HG03457 (cell line): ENCODE results near the gene HDHD2.

Experiments used
- ATAC-seq: cut with Tn5 transposase; IDR thresholded peaks from one replicate; pipeline ENCODE4 v1.9.1; 2021; ENCODE audit warnings: moderate number of reproducible peaks; ENCODE audit not compliant: unreplicated experiment

Gene HDHD2

DNA sequence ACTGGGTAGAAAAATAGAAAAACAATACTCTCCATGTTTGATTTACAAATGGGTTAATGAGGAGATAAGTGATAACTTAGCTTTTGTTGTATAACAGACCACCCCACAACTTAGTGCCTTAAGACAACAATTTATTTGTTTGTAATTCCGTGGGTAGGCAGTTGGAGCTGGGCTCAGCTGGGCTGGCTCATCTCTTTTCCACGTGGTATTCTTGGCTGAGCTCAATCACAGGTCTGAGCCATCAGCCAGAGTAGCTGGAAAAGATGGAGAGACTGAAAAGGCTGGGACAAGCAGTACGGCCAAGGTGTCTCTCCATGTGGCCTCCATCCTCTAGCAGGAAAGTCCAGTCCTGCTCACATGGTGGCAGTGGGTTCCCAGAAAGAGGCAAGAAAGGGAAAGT lies 82.7 kb downstream of the HDHD2 start:
- no peak for ATAC-seq

DNA sequence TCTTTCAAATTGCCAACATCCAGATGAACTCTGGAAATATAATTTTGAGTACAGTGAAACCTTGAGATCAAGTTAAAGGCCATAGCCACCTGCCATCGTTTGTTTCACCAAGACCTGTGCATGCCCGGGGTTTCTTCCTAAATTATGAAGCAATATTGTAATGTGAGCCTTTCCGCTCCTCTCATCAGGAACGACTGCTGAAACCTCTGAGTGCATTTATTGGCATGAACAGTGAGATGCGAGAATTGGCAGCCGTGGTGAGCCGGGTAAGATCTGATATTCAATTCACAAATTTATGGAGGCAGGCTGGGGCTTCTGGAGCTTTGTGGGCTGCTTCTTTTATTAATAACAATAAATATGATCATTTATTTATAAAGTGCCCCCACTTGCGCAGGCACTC lies 87.2 kb downstream of the HDHD2 start:
- no peak for ATAC-seq

GRCh38 chr18:47062471-47062870 lies 87.8 kb downstream of the HDHD2 start:
- ATAC-seq = no peak
